NCI-H187 (cell line): ENCODE measurements around the gene HSF2BP.
A peak's percentile ranks its signal among the peaks of the same experiment; 100 is the strongest.
"Not testable (repeated sequence)": the region's sequence is repeated elsewhere in the genome, so short reads cannot be mapped to it uniquely, and the experiment has no call there.

Experiments used
- DNase-seq, 2 experiments: peaks; one replicate each; lab custom pipeline; 2025; lab: John Stamatoyannopoulos, UW

Gene HSF2BP

GRCh38 chr21:43659136-43660000, at the start of gene HSF2BP, which contains the start of gene RRP1B:
Gene HSF2BP, minus strand, starts transcription at chr21:43659488. Its CDS starts 1,392 bp downstream, at chr21:43658096.
Gene RRP1B, plus strand, starts transcription at chr21:43659560. Its CDS starts 105 bp downstream, at chr21:43659665.
- DNase-seq: peak; percentile 66 to 87

DNA sequence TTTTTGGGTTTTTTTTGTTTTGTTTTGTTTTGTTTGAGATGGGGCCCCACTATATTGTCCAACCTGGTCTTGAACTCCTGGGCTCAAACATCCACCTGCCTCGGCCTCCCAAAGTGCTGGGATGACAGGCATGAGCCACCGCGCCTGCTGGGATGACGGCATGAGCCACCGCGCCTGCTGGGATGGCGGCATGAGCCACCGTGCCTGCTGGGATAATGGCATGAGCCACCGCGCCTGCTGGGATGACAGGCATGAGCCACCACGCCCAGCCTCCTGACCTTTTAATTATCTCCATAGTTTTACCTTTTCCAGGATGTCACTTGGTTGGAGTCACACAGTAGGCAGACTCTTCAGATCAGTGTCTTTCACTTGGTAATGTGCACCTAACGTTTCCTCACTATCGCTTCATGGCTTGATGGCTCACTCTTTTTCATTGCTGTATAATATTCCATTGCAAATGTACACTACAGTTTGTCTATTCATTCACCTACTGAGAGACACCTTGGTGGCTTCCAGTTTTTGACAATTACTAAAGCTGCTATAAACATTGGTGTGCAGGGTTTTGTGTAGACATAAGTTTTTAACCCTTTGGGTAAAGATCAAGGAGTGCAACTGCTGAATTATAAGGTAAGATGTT, 49.6 kb upstream of the HSF2BP start:
- DNase-seq: no peak

GRCh38 chr21:43707462-43707861, 48.2 kb upstream of the HSF2BP start:
- DNase-seq: no peak

- no peak for DNase-seq
These were observed 44.0 kb upstream of the HSF2BP start for GRCh38 chr21:43703035-43703880.

DNA sequence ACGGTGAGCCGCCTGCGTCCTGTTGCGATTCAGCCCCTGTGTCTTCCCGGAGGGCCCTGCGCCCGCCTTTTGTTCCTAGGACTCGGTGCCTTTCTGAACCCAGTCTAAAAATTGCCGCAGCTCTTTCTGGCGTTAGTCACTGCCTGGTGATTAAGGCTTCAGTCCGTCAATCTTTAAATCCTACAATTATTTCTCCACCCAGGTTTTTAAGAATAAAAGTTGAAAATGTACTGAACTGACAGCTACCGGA, 43.4 kb upstream of the HSF2BP start:
- no peak for DNase-seq

GRCh38 chr21:43701936-43702784, 42.9 kb upstream of the HSF2BP start:
- no peak for DNase-seq

DNA sequence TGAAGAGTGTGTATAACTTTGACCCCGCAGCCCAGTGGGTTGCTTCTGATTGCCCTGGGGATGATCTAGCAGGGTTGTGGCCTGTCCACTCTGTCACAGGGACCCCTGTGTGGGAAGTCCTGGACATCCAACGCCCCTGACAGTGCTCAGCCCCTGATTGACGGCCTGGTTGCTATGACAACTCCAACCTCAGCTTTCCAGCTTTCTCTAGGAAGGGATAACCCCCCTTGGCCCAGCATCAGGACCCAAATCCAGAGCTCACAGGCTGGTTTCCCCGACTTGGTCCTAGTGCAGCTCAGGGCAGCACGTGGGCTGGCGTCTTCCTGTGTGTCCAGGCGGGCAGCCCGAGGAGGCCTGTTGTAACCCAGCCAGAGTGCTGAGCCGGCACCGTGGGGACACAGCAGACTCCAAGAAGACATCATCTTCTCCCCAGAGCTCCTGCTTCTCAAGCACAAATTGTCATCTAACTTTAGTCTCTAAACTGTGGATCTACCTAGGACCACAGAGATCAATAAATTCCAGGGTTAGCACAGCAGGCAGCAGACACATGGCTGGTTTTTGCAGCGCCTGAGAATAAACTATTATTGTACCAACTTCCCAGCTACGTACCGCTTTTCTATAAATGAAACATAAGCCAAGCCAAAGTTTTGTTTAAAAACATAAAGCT, 40.8 kb upstream of the HSF2BP start:
- DNase-seq: no peak

DNA sequence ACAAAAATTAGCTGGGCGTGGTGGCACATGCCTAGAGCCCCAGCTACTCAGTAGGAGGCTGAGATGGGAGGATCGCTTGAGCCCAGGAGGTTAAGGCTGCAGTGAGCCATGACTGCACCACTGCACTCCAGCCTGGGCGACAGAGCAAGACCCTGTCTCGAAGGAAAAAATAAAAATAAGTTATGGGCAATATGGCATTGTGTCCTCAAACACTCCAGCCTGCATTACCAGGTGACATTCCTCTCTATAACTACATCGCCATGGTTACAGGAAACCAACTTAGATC, 40.1 kb upstream of the HSF2BP start:
- DNase-seq: not testable (repeated sequence)

- no peak for DNase-seq
These were observed 38.7 kb upstream of the HSF2BP start for GRCh38 chr21:43697758-43698643.

- no peak for DNase-seq
These were observed 36.9 kb upstream of the HSF2BP start for GRCh38 chr21:43696214-43696613.

DNA sequence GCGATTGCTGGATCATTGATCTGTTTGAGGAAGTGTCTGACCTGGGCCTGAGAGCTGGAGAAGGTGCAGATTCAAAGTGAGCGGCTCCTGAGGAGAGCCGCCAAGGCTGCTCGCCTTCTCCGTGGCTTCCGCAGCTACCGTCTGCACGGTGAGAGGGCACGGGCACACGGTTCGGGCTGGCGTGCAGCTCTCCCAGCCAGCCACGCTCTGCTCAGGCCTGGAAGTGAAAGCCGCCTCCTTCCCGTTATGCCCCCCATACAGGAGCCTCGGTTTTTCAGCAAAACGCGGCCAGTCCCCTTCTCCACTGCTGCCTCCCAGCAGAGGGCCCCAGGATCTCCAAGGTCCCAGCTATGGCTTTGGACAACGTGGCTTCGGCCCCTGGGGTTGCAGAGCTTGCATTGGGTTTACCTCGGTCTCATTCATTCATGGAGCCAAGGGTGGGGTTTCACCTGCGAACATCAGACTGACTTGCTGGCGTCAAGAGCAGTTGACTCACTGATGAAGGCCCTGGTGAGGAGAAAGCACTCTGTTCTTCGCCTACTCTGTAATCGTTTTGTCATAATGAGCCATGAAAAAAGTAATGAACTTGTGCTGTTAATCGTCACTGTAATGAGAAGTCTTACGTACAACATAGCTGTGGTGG, 35.3 kb upstream of the HSF2BP start:
- no peak for DNase-seq

DNA sequence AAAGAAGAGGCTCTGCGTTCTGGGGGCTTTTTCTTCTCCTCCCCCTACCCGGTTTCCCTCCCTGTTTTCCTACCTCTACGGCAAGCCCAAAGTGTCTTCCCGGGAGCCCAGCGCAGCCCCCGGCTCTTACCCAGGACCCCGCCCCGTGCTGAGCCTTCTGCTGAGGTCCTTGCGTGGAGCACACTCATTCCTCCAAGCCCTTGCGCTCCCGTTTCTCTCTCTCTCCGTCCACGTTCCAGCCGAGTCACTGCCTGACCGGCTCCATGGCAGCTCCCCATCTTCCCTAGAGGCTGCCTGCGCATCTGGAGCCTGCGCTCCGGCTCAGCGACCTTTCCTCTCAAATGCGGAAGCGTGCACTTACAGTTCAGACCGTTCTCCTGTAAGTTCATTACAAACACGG, 34.7 kb upstream of the HSF2BP start:
- no peak for DNase-seq

GRCh38 chr21:43692949-43693348, 33.7 kb upstream of the HSF2BP start:
- no peak for DNase-seq

- no peak for DNase-seq
These were observed 32.5 kb upstream of the HSF2BP start for GRCh38 chr21:43691801-43692200.

DNA sequence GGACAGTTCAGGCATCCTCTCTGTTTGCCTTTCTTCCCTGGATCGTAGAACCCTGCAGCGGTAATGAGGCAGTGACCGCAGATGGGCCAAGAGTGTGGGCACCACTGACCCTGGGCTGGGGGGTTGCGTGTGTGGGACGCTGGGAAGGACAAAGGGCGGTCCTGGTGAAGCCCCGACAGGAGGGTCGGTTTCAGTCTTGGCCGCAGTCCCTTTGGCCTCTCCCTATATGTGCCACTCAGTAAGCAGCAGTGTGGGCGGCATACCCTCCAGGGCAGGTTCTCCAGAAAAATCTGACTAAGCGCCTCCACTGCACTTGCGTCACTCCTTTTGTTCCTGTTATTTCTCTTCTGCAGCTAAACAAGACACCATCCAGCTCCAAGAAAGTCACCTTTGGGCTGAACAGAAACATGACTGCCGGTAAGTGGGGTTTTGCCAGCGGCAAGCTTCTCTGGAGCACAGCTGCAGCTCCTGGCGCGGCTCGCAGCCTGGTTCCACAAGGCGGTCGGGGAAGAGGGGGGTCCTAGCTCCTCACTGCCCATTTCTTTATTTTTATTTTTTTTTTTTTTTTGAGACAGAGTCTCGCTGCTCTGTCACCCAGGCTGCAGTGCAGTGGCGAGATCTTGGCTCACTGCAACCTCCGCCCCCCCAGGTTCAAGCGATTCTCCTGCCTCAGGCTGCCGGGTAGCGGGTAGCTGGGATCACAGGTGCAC, 32.0 kb upstream of the HSF2BP start:
- DNase-seq: no peak

GRCh38 chr21:43690346-43690745, 31.1 kb upstream of the HSF2BP start:
- no peak for DNase-seq

DNA sequence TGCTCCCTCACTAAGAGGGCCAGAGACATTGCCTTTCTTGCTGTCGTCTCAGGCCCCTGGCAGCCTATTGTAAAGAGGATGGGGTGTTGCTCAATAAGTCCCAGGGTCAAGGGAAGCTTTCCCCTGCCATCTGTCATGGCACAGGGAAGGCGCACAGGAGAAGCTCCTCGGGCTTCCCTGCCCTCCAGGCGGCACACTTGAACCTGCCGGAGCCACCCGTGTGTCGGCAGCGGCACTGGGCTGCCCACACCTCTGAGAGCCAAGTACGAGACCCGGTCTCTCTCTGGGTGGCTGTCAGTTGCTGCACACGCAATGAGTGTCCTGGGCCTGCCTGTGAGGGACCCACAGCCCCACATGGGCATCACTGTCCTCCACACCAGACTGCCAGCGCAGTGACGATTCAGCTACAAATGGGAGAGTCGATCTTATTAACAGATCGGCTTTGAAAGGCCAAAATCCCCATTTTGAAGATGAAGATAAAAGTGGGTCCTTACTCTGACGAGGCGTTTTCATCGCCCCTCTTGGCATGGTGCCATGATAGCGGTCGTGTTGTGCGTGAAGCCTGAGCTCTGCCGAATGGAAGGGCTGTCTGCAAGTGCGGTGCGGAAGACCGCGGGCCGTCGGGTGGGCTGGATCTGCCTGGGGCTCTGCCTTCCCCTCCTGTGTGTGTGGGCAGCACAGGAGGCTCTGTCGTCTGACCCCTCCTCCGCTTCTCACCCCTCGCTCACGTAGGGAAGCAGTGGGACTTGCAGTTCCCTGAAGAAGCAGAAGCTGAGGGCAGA, 30.5 kb upstream of the HSF2BP start:
- DNase-seq: no peak

DNA sequence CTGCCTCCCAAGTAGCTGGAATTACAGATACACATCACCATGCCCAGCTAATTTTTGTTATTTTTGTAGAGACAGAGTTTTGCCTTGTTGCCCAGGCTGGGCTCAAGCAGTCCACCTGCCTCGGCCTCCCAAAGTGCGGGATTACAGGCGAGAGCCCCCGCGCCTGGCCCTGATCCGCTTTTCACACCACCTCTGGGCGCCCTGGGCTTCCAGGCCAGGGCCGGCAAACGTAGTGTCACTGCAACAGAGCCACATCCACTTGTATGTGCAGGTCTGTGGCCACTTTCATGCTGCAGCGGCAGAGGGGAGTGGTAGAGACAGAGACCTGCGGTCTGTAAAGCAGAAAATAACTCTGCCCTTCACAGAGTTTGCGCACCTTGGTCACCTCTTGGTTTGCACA, 29.6 kb upstream of the HSF2BP start:
- no peak for DNase-seq
